ENCODE data around the gene ASCC3. TPM values are rescaled to one million over a fixed set of nuclear protein-coding genes. Genes with fewer than 3 reads are reported as not detected.

ASCC3 gene
- total RNA-seq, 1 donor: 47.5 TPM

DNA sequence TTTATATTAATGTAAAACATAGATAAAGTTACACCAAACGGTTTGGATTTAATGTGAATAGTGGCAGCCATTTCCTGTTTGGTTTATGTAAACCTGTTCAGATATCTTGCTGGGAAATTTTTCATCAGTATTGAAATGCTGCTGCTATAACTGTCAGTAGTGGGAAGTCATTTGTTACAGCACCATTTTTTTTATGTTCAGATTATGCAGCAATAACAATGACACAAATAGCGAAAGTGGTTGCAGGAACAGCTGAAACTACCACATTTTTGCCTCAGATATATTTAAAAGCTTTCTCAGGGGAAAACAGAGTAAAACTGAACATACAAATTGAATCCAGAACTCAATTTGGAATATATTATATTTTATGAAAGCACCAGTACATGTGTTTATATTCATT is 287.6 kb downstream of the ASCC3 start:
- Histone ChIP-seq H3K4me3 (ENCODE audit: low read length) (no peak overlapping the region), H3K4me1 (ENCODE audit: insufficient read depth, low read length) (no peaks in the 10 kb centered on the region), H3K27me3 (ENCODE audit: insufficient read depth, low read length) (no peaks in the 10 kb centered on the region), H3K9me3 (ENCODE audit: low read depth, low read length) (no peaks in the 10 kb centered on the region)

DNA sequence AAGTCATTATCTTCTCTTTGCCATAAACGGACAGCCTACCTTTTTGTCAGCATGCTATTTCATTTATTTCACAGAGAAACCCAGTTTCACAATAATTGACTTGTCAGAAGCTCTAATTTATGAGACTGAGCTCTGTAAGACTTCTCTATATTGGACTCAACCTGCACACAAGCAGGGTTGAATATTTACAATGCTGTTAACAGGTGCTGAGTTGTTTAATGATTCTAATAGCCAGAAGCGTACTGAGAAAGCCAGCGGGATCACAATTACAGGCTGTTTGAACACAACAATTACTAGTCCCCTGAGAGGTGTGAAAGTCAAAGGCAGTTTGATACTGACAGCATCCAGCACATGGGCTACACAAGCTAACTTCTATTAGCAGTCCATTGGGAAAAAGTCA is 288.2 kb downstream of the ASCC3 start:
- Histone ChIP-seq H3K4me1 (ENCODE audit: insufficient read depth, low read length) (no peaks in the 10 kb centered on the region), H3K4me3 (ENCODE audit: low read length) (no peak overlapping the region), H3K27me3 (ENCODE audit: insufficient read depth, low read length) (no peaks in the 10 kb centered on the region), H3K9me3 (ENCODE audit: low read depth, low read length) (no peaks in the 10 kb centered on the region)

DNA sequence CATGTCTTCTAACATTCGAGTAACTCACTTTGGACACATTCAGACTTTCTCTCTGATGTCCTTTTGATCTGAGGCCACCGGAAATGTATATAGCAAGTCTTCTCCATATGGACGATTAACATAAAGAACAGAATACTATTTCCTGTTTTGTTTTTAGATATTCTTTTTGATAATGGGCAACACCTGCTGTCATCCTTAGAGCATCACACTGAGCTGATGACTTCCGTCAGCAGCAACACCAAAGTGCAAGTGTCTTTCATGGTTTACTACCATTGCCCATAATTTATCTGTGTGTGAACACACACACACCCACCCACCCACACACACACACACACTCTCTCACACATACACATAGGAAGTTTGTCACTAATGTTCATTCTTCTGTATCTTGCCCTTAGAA is 303.7 kb downstream of the ASCC3 start:
- Histone ChIP-seq H3K4me1 (ENCODE audit: insufficient read depth, low read length) (no peaks in the 10 kb centered on the region), H3K9me3 (ENCODE audit: low read depth, low read length) (no peaks in the 10 kb centered on the region), H3K4me3 (ENCODE audit: low read length) (no peak overlapping the region), H3K27me3 (ENCODE audit: insufficient read depth, low read length) (no peaks in the 10 kb centered on the region)

DNA sequence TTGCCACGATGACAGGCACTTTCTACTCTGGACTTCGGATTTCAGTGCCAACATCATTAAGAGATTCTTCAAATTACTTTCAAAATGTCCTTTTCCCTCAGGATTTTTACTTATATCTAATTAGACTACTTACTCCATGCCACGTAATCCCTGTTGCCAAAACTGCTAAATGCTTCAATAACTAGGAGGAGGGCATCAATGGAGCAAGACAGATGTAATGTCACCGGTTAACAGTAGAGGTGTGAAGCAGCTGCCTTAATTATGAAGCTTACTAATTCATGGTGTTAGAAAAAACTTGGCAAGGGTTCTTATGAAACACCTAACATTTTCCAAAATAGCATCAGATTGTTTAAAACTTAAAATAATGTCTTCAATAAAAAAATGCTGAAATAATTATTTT is 305.2 kb downstream of the ASCC3 start:
- H3K27me3 ChIP-seq (ENCODE audit: insufficient read depth, low read length): no peaks in the 10 kb centered on the region
- no peaks in the 10 kb centered on the region for H3K4me1 ChIP-seq (ENCODE audit: insufficient read depth, low read length)
- no peaks in the 10 kb centered on the region for H3K9me3 ChIP-seq (ENCODE audit: low read depth, low read length)
- H3K4me3 ChIP-seq (ENCODE audit: low read length): no peak overlapping the region

DNA sequence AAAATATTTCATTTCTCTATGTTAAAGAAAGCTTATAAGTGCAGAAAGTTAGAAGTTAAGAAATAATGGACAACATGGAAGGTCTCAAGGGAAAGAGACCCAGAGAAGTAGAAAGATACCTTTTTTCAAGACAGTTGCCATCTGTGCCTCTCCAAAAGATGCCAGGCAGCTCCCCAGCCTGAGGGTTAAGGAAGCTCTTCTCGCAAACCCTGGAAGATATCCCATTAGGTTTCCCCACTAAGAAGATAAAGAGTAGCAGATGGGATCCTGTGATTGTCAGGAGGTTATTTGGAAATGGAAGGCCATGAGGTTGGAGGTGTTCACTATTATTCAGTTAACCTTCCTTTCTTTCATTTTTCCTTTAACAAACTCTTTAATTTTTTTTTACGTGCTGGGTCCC is 306.3 kb downstream of the ASCC3 start:
- Histone ChIP-seq H3K4me1 (ENCODE audit: insufficient read depth, low read length) (no peaks in the 10 kb centered on the region), H3K4me3 (ENCODE audit: low read length) (no peak overlapping the region), H3K27me3 (ENCODE audit: insufficient read depth, low read length) (no peaks in the 10 kb centered on the region), H3K9me3 (ENCODE audit: low read depth, low read length) (no peaks in the 10 kb centered on the region)

DNA sequence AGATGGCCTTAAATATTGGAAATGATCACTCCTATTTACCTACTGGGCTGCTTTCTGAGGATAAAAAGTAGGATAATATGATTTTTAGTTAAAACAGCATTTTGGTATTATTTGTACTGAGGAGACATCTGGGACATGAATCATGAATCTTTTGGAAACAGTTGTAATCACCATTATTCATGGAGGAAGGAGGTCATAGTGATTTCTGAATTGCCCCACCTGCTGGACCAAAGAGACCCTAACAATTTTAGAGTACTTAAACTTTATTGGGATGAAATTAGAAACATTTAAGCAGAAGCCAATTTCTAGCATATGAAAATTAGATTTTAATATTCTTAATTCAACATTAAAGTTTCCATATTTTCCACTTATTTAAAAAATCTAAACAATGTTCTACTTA is 308.0 kb downstream of the ASCC3 start:
- Histone ChIP-seq H3K4me3 (ENCODE audit: low read length) (no peak overlapping the region), H3K9me3 (ENCODE audit: low read depth, low read length) (no peaks in the 10 kb centered on the region), H3K27me3 (ENCODE audit: insufficient read depth, low read length) (no peaks in the 10 kb centered on the region), H3K4me1 (ENCODE audit: insufficient read depth, low read length) (no peaks in the 10 kb centered on the region)

DNA sequence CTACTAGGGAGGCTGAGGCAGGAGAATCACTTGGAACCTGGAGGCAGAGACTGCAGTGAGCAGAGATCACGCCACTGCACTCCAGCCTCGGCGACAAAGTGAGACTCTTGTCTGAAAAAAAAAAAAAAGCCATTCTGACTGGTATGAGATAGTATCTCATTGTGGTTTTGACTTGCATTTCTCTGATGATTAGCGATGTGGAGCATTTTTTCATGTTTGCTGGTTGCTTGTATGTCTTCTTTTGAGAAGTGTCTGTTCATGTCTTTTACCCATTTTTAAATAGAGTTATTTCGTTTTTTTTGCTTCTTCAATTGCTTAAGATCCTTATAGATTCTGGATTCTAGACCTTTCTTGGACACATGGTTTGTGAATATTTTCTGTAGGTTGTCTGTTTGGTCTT is 312.9 kb downstream of the ASCC3 start:
- H3K4me1 ChIP-seq (ENCODE audit: insufficient read depth, low read length): no peaks in the 10 kb centered on the region
- no peak overlapping the region for H3K4me3 ChIP-seq (ENCODE audit: low read length)
- no peaks in the 10 kb centered on the region for H3K27me3 ChIP-seq (ENCODE audit: insufficient read depth, low read length)
- H3K9me3 ChIP-seq (ENCODE audit: low read depth, low read length): no peaks in the 10 kb centered on the region

DNA sequence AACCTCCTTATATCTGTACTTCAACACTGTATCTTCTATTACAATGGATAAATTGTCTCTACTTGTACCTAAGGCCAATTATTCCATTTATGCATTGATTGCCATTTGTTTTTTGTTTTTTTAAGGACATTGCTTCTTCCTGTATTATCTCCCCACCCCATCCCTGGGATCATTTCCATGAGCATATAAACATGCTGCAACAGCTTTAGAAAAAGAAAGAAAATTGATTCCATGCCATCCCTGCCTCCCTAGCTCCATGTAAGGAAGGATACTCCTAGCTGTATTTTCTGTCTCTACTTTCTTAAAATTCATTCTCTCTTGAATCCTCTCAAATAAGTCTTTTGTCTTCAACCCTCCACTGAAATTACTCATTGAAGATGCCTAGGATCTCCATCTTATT is 314.6 kb downstream of the ASCC3 start:
- Histone ChIP-seq H3K4me1 (ENCODE audit: insufficient read depth, low read length) (no peaks in the 10 kb centered on the region), H3K27me3 (ENCODE audit: insufficient read depth, low read length) (no peaks in the 10 kb centered on the region), H3K9me3 (ENCODE audit: low read depth, low read length) (no peaks in the 10 kb centered on the region), H3K4me3 (ENCODE audit: low read length) (no peak overlapping the region)

DNA sequence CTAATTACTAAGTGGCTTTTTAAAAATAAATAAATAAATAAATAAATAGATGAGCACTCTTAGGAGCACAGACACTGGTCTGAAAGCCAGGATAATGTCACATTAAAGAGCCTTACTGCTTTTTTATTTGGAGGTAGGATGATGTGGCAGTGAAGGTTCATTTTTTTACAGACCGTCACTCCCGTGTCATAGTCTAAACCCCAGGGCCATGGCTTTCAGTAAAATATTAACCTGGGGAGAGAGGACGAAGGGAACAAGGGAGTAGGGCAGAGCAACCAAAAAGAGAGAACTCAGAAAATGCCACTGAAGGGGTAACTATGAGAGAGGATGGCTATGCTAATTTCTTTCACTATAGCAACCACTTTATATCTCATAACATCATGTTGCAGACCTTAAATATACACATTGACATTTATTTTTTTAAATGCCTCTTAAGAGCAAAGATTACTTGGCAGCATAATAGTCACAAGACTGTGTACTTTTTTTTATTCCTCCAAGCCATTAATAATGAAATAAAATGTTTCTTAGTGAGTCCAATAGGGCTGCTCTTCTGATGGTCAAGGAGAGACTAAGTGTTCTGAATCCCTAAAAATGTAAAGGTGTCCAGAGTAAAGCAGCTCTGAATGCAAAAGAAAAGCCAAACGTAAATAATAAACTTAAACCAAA is 315.6 kb downstream of the ASCC3 start:
- Histone ChIP-seq H3K4me3 (ENCODE audit: low read length) (no peak overlapping the region), H3K9me3 (ENCODE audit: low read depth, low read length) (no peaks in the 10 kb centered on the region), H3K4me1 (ENCODE audit: insufficient read depth, low read length) (no peaks in the 10 kb centered on the region), H3K27me3 (ENCODE audit: insufficient read depth, low read length) (no peaks in the 10 kb centered on the region)

DNA sequence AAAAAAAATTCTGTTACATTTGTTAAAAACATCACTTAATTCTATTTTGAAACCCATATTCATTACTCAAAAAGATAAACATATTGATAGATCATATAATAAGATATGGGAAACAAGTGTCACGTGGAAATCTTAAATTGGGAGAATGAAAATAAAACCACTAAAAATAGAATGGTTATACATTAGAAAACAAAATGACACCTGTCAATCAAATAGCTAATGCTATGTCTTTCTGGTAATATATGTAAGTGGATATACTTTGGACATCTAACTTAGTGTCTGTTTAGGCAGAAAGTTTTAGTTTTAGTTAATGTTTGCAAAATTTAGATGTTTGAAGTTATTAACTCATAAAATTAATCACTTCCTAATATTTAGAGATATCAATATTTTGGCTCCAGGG is 321.3 kb downstream of the ASCC3 start:
- Histone ChIP-seq H3K4me3 (ENCODE audit: low read length) (no peak overlapping the region), H3K4me1 (ENCODE audit: insufficient read depth, low read length) (no peaks in the 10 kb centered on the region), H3K9me3 (ENCODE audit: low read depth, low read length) (no peaks in the 10 kb centered on the region), H3K27me3 (ENCODE audit: insufficient read depth, low read length) (no peaks in the 10 kb centered on the region)

DNA sequence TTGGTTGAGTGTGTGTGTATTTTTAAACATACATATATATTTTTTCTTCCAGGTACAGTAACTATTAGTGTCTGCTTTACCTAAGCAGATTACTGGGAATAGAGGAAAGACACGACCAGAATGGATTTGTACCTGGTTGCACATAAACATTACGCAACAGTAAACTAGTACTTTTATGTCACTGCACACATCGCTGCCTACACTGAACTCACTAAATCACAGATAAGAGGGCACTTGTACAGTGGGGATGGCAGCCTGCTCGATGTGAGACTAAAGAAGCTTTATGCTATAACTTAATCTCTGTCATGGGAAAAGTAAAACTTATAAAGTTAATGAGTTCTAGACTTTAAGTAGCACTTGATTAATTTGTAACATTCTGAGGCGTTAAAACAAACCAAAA is 326.9 kb downstream of the ASCC3 start:
- no peak overlapping the region for H3K4me3 ChIP-seq (ENCODE audit: low read length)
- no peaks in the 10 kb centered on the region for H3K9me3 ChIP-seq (ENCODE audit: low read depth, low read length)
- H3K27me3 ChIP-seq (ENCODE audit: insufficient read depth, low read length): no peaks in the 10 kb centered on the region
- no peaks in the 10 kb centered on the region for H3K4me1 ChIP-seq (ENCODE audit: insufficient read depth, low read length)

DNA sequence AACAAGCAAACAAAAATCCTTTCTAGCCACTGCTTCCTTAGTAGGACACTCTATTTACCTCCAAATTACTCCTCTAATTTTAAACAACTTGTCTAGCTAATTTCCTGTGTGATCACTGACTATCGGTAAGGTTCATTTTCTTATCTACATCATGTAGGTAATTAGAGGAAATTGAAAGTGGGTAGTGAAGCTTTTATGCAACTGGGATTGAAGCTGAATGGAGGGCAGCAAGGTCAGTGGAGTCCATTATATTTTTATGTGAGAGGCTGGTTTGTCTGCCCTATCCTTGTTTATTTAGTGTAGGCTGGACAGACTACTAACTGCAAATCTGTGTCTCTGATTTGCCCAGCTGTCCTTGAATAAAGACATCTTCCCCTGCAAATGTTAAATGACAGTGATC is 327.9 kb downstream of the ASCC3 start:
- H3K9me3 ChIP-seq (ENCODE audit: low read depth, low read length): no peaks in the 10 kb centered on the region
- H3K4me3 ChIP-seq (ENCODE audit: low read length): no peak overlapping the region
- no peaks in the 10 kb centered on the region for H3K4me1 ChIP-seq (ENCODE audit: insufficient read depth, low read length)
- no peaks in the 10 kb centered on the region for H3K27me3 ChIP-seq (ENCODE audit: insufficient read depth, low read length)

DNA sequence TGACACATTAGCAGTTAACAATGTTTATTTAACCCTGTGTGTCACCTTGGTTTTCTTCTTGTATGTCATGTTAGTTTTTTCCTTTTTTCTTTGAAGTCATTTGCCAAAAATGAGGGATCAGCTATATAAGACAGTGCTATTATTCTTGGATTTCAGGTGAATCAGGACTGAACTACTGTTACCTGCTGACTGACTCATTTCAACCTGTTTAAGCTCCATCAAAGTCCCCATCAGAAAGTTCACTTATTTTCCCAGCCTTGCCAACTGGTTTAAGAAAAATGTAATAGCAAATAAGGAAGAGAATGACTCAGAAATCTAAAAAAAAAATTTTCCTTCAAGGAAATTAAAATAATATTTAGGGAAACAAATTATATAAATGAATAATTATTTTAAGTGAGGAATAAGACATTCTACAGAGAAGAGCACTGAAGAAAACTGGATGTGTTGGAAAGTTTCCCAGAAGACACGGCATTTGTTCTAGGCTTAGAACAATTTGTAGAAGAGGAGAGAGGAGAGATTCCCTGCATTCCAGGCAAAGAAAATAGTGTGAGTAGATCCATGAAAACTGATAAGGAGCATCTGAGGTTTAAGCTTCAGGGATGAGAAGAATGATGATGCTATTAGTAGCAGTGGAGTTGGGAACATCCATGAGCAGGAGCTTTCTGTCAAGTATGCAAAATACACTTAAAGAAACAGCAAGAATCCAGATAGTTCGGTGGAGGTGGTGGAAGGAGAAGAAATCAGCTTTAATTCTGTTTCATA is 331.5 kb downstream of the ASCC3 start:
- H3K4me1 ChIP-seq (ENCODE audit: insufficient read depth, low read length): no peaks in the 10 kb centered on the region
- H3K27me3 ChIP-seq (ENCODE audit: insufficient read depth, low read length): no peaks in the 10 kb centered on the region
- H3K9me3 ChIP-seq (ENCODE audit: low read depth, low read length): no peaks in the 10 kb centered on the region
- H3K4me3 ChIP-seq (ENCODE audit: low read length): no peak overlapping the region

DNA sequence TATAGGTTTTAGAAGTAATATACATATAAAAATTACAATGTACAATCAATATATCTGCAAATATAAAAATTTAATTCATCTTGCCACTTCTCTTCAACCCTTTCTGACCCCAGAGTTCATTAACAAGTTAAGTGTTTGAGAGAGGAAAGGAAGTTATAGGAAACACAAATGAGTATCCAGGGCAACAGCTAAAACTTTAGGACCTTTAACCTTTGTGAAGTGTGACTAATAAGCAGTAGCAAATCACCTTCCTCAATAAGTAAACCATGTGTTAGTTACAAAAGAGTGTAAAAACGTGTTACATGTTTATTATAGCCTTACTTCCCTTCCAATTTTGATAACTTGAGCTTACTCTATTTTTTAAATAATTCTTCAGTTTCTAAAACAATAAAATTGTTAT is 343.0 kb downstream of the ASCC3 start:
- Histone ChIP-seq H3K27me3 (ENCODE audit: insufficient read depth, low read length) (no peaks in the 10 kb centered on the region), H3K9me3 (ENCODE audit: low read depth, low read length) (no peaks in the 10 kb centered on the region), H3K4me3 (ENCODE audit: low read length) (no peak overlapping the region), H3K4me1 (ENCODE audit: insufficient read depth, low read length) (no peaks in the 10 kb centered on the region)

DNA sequence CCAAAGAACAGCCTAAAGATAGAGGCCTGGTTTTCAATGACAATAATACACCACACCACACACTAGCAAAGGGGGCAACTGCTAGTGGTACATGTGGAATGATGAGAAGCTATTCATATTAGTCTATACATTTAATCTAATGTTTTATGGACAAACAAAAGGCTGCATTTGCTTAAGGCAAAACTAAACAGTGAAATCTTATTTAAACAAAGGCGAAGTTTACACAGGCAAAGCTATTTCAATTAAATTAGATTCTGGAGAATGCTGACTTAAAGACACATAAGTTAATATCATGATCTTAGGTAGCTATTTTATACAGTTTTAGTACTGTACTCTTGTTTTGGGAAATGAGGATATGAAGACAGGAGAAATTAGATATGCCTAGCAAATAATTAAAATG is 362.5 kb downstream of the ASCC3 start:
- H3K27me3 ChIP-seq (ENCODE audit: insufficient read depth, low read length): no peaks in the 10 kb centered on the region
- H3K4me3 ChIP-seq (ENCODE audit: low read length): no peak overlapping the region
- H3K4me1 ChIP-seq (ENCODE audit: insufficient read depth, low read length): no peaks in the 10 kb centered on the region
- H3K9me3 ChIP-seq (ENCODE audit: low read depth, low read length): no peaks in the 10 kb centered on the region

DNA sequence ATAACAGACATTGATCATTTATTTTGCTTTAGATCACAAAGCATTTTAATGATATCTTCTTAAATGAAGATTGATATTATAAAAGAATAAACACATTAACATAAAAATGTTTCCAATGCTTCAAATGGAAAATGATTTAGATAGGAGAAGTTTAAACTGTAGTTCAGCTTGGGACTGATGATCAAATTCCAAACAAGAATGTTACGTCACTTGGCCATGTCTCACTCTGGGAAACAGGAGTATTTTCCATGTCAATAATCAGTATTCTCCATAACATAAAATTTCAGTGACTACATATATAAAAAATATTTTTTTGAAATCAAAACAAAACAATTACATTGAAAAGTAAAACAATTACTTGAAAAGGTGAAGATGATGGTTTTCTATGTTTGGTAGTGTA is 363.5 kb downstream of the ASCC3 start:
- H3K4me1 ChIP-seq (ENCODE audit: insufficient read depth, low read length): no peaks in the 10 kb centered on the region
- no peak overlapping the region for H3K4me3 ChIP-seq (ENCODE audit: low read length)
- no peaks in the 10 kb centered on the region for H3K27me3 ChIP-seq (ENCODE audit: insufficient read depth, low read length)
- H3K9me3 ChIP-seq (ENCODE audit: low read depth, low read length): no peaks in the 10 kb centered on the region
